DND-41 (cell line): Measurements from ENCODE around the gene ATF4.

ENCODE experiments used
- ATAC-seq: fragments of 200-7000 bp; cut with Tn5 transposase; 3 replicates; pipeline ENCODE4 v1.9.1; 2021; ENCODE audit warnings: low read depth; ENCODE audit not compliant: insufficient read depth
- DNase-seq: peaks from one replicate; pipeline ENCODE4 v3.0.0-alpha.2; 2020
- H2AFZ ChIP-seq: 2 replicates; pipeline ENCODE4 v1.6.0; 2012; ENCODE audit warnings: low read depth, low read length
- H3K27ac ChIP-seq: 2 replicates; pipeline ENCODE4 v1.5.1; 2012; ENCODE audit warnings: low read length, inconsistent platforms
- H3K27me3 ChIP-seq: fragments of 200-600 bp; sonication (generic); 2 replicates; pipeline ENCODE4 v1.6.0; 2012; ENCODE audit warnings: low read length, mild to moderate bottlenecking, inconsistent platforms; ENCODE audit not compliant: insufficient read depth, poor library complexity
- H3K36me3 ChIP-seq: 2 replicates; pipeline ENCODE4 v1.5.1; 2012; ENCODE audit warnings: low read length, inconsistent platforms; ENCODE audit not compliant: insufficient read depth
- H3K4me1 ChIP-seq: 2 replicates; pipeline ENCODE4 v1.5.1; 2012; ENCODE audit warnings: mild to moderate bottlenecking, low read length; ENCODE audit not compliant: insufficient read depth
- H3K4me2 ChIP-seq: 2 replicates; pipeline ENCODE4 v1.6.0; 2012; ENCODE audit warnings: mild to moderate bottlenecking, moderate library complexity, low read length, inconsistent platforms; ENCODE audit not compliant: insufficient read depth
- H3K4me3 ChIP-seq, 2 experiments: fragments of 200-600 bp in 1 of 2; shearing (Covaris generic) in 1 of 2; 2 replicates each; pipeline ENCODE4 v1.5.1; 2012 to 2016; ENCODE audit warnings: inconsistent platforms in 2 of 2, low read length in 2 of 2, mild to moderate bottlenecking in 2 of 2, low read depth in 1 of 2, moderate library complexity in 1 of 2
- H3K79me2 ChIP-seq: 2 replicates; pipeline ENCODE4 v1.6.0; 2012; ENCODE audit warnings: low read length, inconsistent platforms; ENCODE audit not compliant: insufficient read depth
- H3K9ac ChIP-seq: 2 replicates; pipeline ENCODE4 v1.6.0; 2012; ENCODE audit warnings: low read depth, mild to moderate bottlenecking, inconsistent platforms, low read length, moderate library complexity
- H3K9me3 ChIP-seq: 2 replicates; pipeline ENCODE4 v1.5.1; 2012; ENCODE audit warnings: low read length, moderate library complexity, mild to moderate bottlenecking, inconsistent platforms; ENCODE audit not compliant: insufficient read depth, severe bottlenecking
- H4K20me1 ChIP-seq: 2 replicates; pipeline ENCODE4 v1.6.0; 2012; ENCODE audit warnings: low read length; ENCODE audit not compliant: insufficient read depth
- CTCF ChIP-seq: IDR thresholded peaks from 2 replicates; pipeline ENCODE4 v1.5.1; 2012; ENCODE audit warnings: borderline replicate concordance, low read length, moderate library complexity, mild to moderate bottlenecking; ENCODE audit not compliant: poor library complexity, severe bottlenecking; ENCODE audit errors: extremely low read depth
- EZH2 ChIP-seq: IDR thresholded peaks from 3 replicates; pipeline ENCODE4 v1.6.1; 2012; ENCODE audit warnings: borderline replicate concordance, low read depth, mild to moderate bottlenecking, moderate library complexity, low read length, inconsistent platforms; ENCODE audit not compliant: severe bottlenecking

The ATF4 gene

GRCh38 chr22:39536711-39537110 lies 16.3 kb downstream of the ATF4 start:
- ATAC-seq, result no peak
- H3K4me3 ChIP-seq, result no peak overlapping the region
- TF ChIP-seq CTCF (no peak), EZH2 (no peak)
- no peak overlapping the region for H3K27ac ChIP-seq
- H3K4me2 ChIP-seq, result no peak overlapping the region
- H3K4me1 ChIP-seq, result peaks cover 31% of the 10 kb centered on the region
- H3K79me2 ChIP-seq, result peaks cover 9% of the 10 kb centered on the region
- H2AFZ ChIP-seq, result no peak overlapping the region
- H4K20me1 ChIP-seq, result peaks cover 3% of the 10 kb centered on the region; the same call in 1 of the 2 replicates
- H3K9me3 ChIP-seq, result no peaks in the 10 kb centered on the region
- H3K36me3 ChIP-seq, result no peaks in the 10 kb centered on the region; the same call in 1 of the 2 replicates
- no peak for DNase-seq
- no peaks in the 10 kb centered on the region for H3K27me3 ChIP-seq
- no peak overlapping the region for H3K9ac ChIP-seq

- TF ChIP-seq CTCF (no peak), EZH2 (no peak)
- Histone ChIP-seq H3K4me1 (peaks cover 24% of the 10 kb centered on the region), H3K27ac (no peak overlapping the region), H3K79me2 (no peaks in the 10 kb centered on the region), H3K36me3 (no peaks in the 10 kb centered on the region), H4K20me1 (no peaks in the 10 kb centered on the region), H3K4me2 (no peak overlapping the region), H2AFZ (no peak overlapping the region), H3K27me3 (no peaks in the 10 kb centered on the region), H3K4me3 (no peak overlapping the region), H3K9ac (no peak overlapping the region), H3K9me3 (no peaks in the 10 kb centered on the region)
- DNase-seq, result no peak
- no peak for ATAC-seq
Measured at GRCh38 chr22:39537975-39538374, 17.6 kb downstream of the ATF4 start.

GRCh38 chr22:39543095-39543494 lies 22.7 kb downstream of the ATF4 start:
- Histone ChIP-seq H3K27ac (no peak overlapping the region), H3K79me2 (no peaks in the 10 kb centered on the region), H2AFZ (no peak overlapping the region), H4K20me1 (peaks cover 8% of the 10 kb centered on the region; the same call in 1 of the 2 replicates), H3K27me3 (no peaks in the 10 kb centered on the region), H3K4me1 (no peaks in the 10 kb centered on the region; the same call in 1 of the 2 replicates), H3K4me3 (no peak overlapping the region), H3K9ac (no peak overlapping the region), H3K9me3 (no peaks in the 10 kb centered on the region), H3K4me2 (no peak overlapping the region), H3K36me3 (no peaks in the 10 kb centered on the region)
- ATAC-seq (0 out of 3 replicates have a peak, but pooled peaks have one; percentile 44), DNase-seq (peak; percentile 39)
- TF ChIP-seq CTCF, result peak; percentile 62
- TF ChIP-seq EZH2, result no peak
